B cell (primary cell): Measurements from ENCODE around the gene TRAF3. TPM values are rescaled to one million over a fixed set of nuclear protein-coding genes. Genes with fewer than 3 reads are reported as not detected.

ENCODE experiments used
- ATAC-seq: fragments of 200-7000 bp; cut with Tn5 transposase; one replicate; pipeline ENCODE4 v1.10.0; 2021; ENCODE audit warnings: low read depth, mild to moderate bottlenecking, moderate number of reproducible peaks, moderate library complexity
- CTCF ChIA-PET: fragments of 350-600 bp; sonication (Branson Sonifier 250); formaldehyde crosslinking; loops from one replicate; lab custom pipeline; 2021; ENCODE audit warnings: antibody characterized with exemption, inconsistent platforms; lab: Charles Lee
- POLR2A ChIA-PET: fragments of 350-600 bp; sonication (Branson Sonifier 250); formaldehyde crosslinking; loops from one replicate; lab custom pipeline; 2021; ENCODE audit warnings: antibody characterized with exemption; lab: Charles Lee
- DNase-seq: peaks from one replicate; pipeline ENCODE4 v3.0.0; 2013
- H2AFZ ChIP-seq: 2 replicates; pipeline ENCODE4 v1.6.1; 2012; ENCODE audit warnings: mild to moderate bottlenecking, low read depth, low read length; ENCODE audit not compliant: insufficient read depth, poor library complexity, severe bottlenecking
- H3K27ac ChIP-seq, 2 donors: 1 replicate in 1 of 2; 2 replicates in 1 of 2; pipeline ENCODE4 v1.5.1; 2012 to 2013; ENCODE audit warnings: low read length in 2 of 2, mild to moderate bottlenecking in 2 of 2, moderate library complexity in 1 of 2
- H3K27me3 ChIP-seq, 4 experiments: fragments of 200-600 bp in 1 of 4; sonication (generic) in 1 of 4; replicated peaks in 1 of 4; 1 replicate in 2 of 4; 2 replicates in 2 of 4; pipeline versions ENCODE4 v1.6.1 to v1.7.0; 2013 to 2016; ENCODE audit warnings: low read length in 3 of 4, mild to moderate bottlenecking in 2 of 4, mixed read lengths in 1 of 4, moderate library complexity in 1 of 4; ENCODE audit not compliant: insufficient read depth in 4 of 4, control insufficient read depth in 3 of 4; ENCODE audit errors: control extremely low read depth in 1 of 4
- H3K36me3 ChIP-seq, 2 experiments: replicated peaks in 1 of 2; 1 replicate in 1 of 2; 2 replicates in 1 of 2; pipeline versions ENCODE4 v1.6.1 to v1.7.1; 2013; ENCODE audit warnings: low read length in 1 of 2; ENCODE audit not compliant: insufficient read depth in 2 of 2, control insufficient read depth in 1 of 2; ENCODE audit errors: control extremely low read depth in 1 of 2, extremely low read depth in 1 of 2
- H3K4me1 ChIP-seq, 2 donors: fragments of 200-600 bp in 1 of 2; sonication (generic) in 1 of 2; 1 replicate in 1 of 2; 2 replicates in 1 of 2; pipeline versions ENCODE4 v1.5.1 to v1.6.1; 2013 to 2017; ENCODE audit warnings: low read length in 2 of 2; ENCODE audit not compliant: control insufficient read depth in 2 of 2, insufficient read depth in 2 of 2
- H3K4me2 ChIP-seq: replicated peaks from 2 replicates; pipeline ENCODE3; 2012; ENCODE audit warnings: mild to moderate bottlenecking, low read depth, low read length; ENCODE audit not compliant: poor library complexity, severe bottlenecking
- H3K4me3 ChIP-seq, 5 experiments: fragments of 200-600 bp in 1 of 5; sonication (generic) in 1 of 5; 1 replicate in 3 of 5; 2 replicates in 2 of 5; pipeline versions ENCODE4 v1.5.1 to v1.7.0; 2011 to 2016; ENCODE audit warnings: low read length in 4 of 5, mild to moderate bottlenecking in 4 of 5, low read depth in 2 of 5, control low read depth in 1 of 5, moderate library complexity in 1 of 5; ENCODE audit not compliant: insufficient read depth in 1 of 5; ENCODE audit errors: control extremely low read depth in 1 of 5, extremely low read depth in 1 of 5
- H3K79me2 ChIP-seq: fragments of 200-600 bp; sonication (generic); one replicate; pipeline ENCODE4 v1.6.0; 2016; ENCODE audit warnings: low read length; ENCODE audit not compliant: control insufficient read depth, insufficient read depth
- H3K9ac ChIP-seq: fragments of 200-600 bp; sonication (generic); 2 replicates; pipeline ENCODE4 v1.6.1; 2017; ENCODE audit warnings: mild to moderate bottlenecking, low read length, moderate library complexity
- H3K9me3 ChIP-seq, 3 donors: one replicate each; pipeline versions ENCODE4 v1.6.1 to v1.7.1; 2013; ENCODE audit warnings: low read length in 2 of 3; ENCODE audit not compliant: control insufficient read depth in 2 of 3, insufficient read depth in 1 of 3; ENCODE audit errors: control extremely low read depth in 1 of 3
- H4K20me1 ChIP-seq: 2 replicates; pipeline ENCODE4 v1.6.0; 2012; ENCODE audit warnings: mild to moderate bottlenecking, low read length; ENCODE audit not compliant: insufficient read depth, control insufficient read depth, poor library complexity, severe bottlenecking
- H3K27ac Mint-ChIP-seq: one replicate; pipeline ENCODE4 v1.8.0; 2021; ENCODE audit warnings: mixed read lengths
- H3K27me3 Mint-ChIP-seq: one replicate; pipeline ENCODE4 v1.8.0; 2021; ENCODE audit warnings: mixed read lengths
- H3K4me1 Mint-ChIP-seq: one replicate; pipeline ENCODE4 v1.8.0; 2021; ENCODE audit warnings: mixed read lengths
- H3K4me3 Mint-ChIP-seq: one replicate; pipeline ENCODE4 v1.8.0; 2021; ENCODE audit warnings: mixed read lengths
- H3K9me3 Mint-ChIP-seq: one replicate; pipeline ENCODE4 v1.8.0; 2022; ENCODE audit warnings: mixed read lengths; ENCODE audit not compliant: insufficient read depth
- CTCF ChIP-seq: fragments of 200-600 bp; IDR thresholded peaks from one replicate; pipeline ENCODE4 v1.8.0; 2022; ENCODE audit warnings: antibody characterized with exemption, mild to moderate bottlenecking
- EZH2 ChIP-seq: IDR thresholded peaks from 2 replicates; pipeline ENCODE4 v1.6.1; 2012; ENCODE audit warnings: borderline replicate concordance, low read depth, mild to moderate bottlenecking, moderate library complexity, low read length; ENCODE audit not compliant: insufficient read depth, poor library complexity, severe bottlenecking
- WGBS: methylation state at CpG from one replicate; pipeline ENCODE4 v1.1.5; 2013; ENCODE audit warnings: missing lambda C conversion rate; ENCODE audit not compliant: insufficient coverage; 5-methylcytosine and 5-hydroxymethylcytosine counted together
- intact Hi-C: fragments of 100-400 bp; cut with micrococcal nuclease; formaldehyde crosslinking; loops from one replicate; pipeline ENCODE4 v1.10.0; 2022
- polyA plus RNA-seq: library from polyadenylated mRNA; depleted of rRNA; stranded (reverse); fragments of >200 nt; gene quantifications from 2 replicates; pipeline ENCODE4 v1.2.3, GENCODE V29; 2012
- total RNA-seq, 2 donors: library from RNA; stranded (reverse); fragments of 120-200 nt in 1 of 2; gene quantifications; 1 replicate in 1 of 2; 2 replicates in 1 of 2; pipeline versions ENCODE4 v1.2.3 to v1.2.4, GENCODE V29; 2013 to 2022

Gene TRAF3
- total and polyA plus RNA-seq, 2 donors (not counting 1 experiment from before 2014, with no cell fraction given), result 42.8 to 89.8 TPM

- Mint-ChIP-seq H3K4me3 (no peak overlapping the region), H3K9me3 (peaks cover 4% of the 10 kb centered on the region), H3K4me1 (peaks cover 10% of the 10 kb centered on the region), H3K27me3 (no peaks in the 10 kb centered on the region), H3K27ac (no peak overlapping the region)
- Histone ChIP-seq H3K27me3 (no peaks in the 10 kb centered on the region), H3K27ac (no peak overlapping the region), H4K20me1 (peaks cover 40% of the 10 kb centered on the region), H3K36me3 (peaks cover 0 to 42% of the 10 kb centered on the region in 2 experiments), H3K9me3 (peaks cover 3 to 20% (median 19%) of the 10 kb centered on the region in 3 donors), H3K4me3 (no peak overlapping the region), H3K4me1 (peaks cover 0 to 5% of the 10 kb centered on the region in 2 donors), H3K79me2 (peaks cover 96% of the 10 kb centered on the region), H3K4me2 (no peak overlapping the region), H3K9ac (no peak overlapping the region), H2AFZ (no peak overlapping the region)
- ChIA-PET POLR2A (no interaction called here), CTCF (no interaction called here)
- TF ChIP-seq EZH2 (no peak), CTCF (no peak)
- WGBS, result 100% methylated on average over 1 of the region's 2 CpGs
- intact Hi-C loops, result no loop called here
- ATAC-seq (no peak), DNase-seq (no peak)
These were observed 80.2 kb downstream of the TRAF3 start for GRCh38 chr14:102857444-102857843.

DNA sequence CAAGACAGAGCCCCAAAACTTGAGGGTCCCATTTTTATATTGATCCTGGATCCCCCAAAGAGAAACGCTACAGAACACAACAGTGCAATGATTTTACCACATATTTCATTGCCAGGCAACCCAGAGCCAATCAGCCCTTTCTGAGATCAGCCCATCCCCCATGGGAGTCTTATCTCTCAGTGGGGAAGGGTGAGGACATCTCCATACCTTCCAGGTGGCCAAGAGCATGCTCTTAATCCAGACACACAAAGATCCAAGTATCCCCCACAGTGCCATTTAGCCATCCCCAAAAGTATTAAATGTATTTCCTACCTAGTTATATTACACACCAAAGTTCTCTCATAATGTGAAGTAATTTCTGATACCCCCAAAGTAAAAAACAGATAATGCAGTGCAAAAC is 82.7 kb downstream of the TRAF3 start:
- CTCF ChIA-PET, result interaction anchor here (1.7 kb wide), 1 partner anchor 164 kb away, joined by 4 read pairs; no protein-coding TSS in a partner anchor
- peaks cover 2% of the 10 kb centered on the region for H3K4me1 Mint-ChIP-seq
- ATAC-seq (no peak), DNase-seq (no peak)
- Histone ChIP-seq H3K4me2 (no peak overlapping the region), H3K4me3 (no peak overlapping the region), H3K4me1 (no peaks in the 10 kb centered on the region), H3K9me3 (peaks cover 3 to 30% (median 23%) of the 10 kb centered on the region in 3 donors), H2AFZ (no peak overlapping the region), H3K9ac (no peak overlapping the region), H3K36me3 (peaks cover 5 to 50% of the 10 kb centered on the region in 2 experiments), H3K79me2 (peaks cover 94% of the 10 kb centered on the region), H4K20me1 (peaks cover 34% of the 10 kb centered on the region), H3K27ac (no peak overlapping the region), H3K27me3 (no peaks in the 10 kb centered on the region)
- 100% methylated on average over 1 of the region's 1 CpG for WGBS
- TF ChIP-seq EZH2, result no peak
- TF ChIP-seq CTCF, result no peak
- POLR2A ChIA-PET, result no interaction called here
- intact Hi-C loops, result no loop called here
- H3K27me3 Mint-ChIP-seq, result no peaks in the 10 kb centered on the region
- no peak overlapping the region for H3K4me3 Mint-ChIP-seq
- no peak overlapping the region for H3K27ac Mint-ChIP-seq
- peaks cover 4% of the 10 kb centered on the region for H3K9me3 Mint-ChIP-seq
